C4-2B (cell line): ENCODE data around the gene TNRC18.
"Not testable (repeated sequence)": the region's sequence is repeated elsewhere in the genome, so short reads cannot be mapped to it uniquely, and the experiment has no call there.

Source experiments
- H3K27ac ChIP-seq: fragments of 450-650 bp; 2 replicates; pipeline ENCODE4 v1.5.1; 2017
- CTCF ChIP-seq: fragments of 450-650 bp; conservative IDR thresholded peaks from 2 replicates; pipeline ENCODE4 v1.5.1; 2017; ENCODE audit warnings: mild to moderate bottlenecking
- ZFX ChIP-seq: fragments of 450-650 bp; IDR thresholded peaks from 2 replicates; pipeline ENCODE4 v1.6.1; 2017

Gene TNRC18

GRCh38 chr7:5287802-5288201 lies 135.8 kb downstream of the TNRC18 start:
- TF ChIP-seq ZFX (no peak), CTCF (no peak)
- H3K27ac ChIP-seq: no peak overlapping the region

GRCh38 chr7:5287373-5287772 lies 136.3 kb downstream of the TNRC18 start:
- H3K27ac ChIP-seq: not testable (repeated sequence)

GRCh38 chr7:5286933-5287332 lies 136.7 kb downstream of the TNRC18 start:
- TF ChIP-seq ZFX (no peak), CTCF (no peak)
- H3K27ac ChIP-seq: no peak overlapping the region

- no peak overlapping the region for H3K27ac ChIP-seq
- TF ChIP-seq CTCF: no peak
- TF ChIP-seq ZFX: no peak
Observed at GRCh38 chr7:5284304-5285281, 139.0 kb downstream of the TNRC18 start.

DNA sequence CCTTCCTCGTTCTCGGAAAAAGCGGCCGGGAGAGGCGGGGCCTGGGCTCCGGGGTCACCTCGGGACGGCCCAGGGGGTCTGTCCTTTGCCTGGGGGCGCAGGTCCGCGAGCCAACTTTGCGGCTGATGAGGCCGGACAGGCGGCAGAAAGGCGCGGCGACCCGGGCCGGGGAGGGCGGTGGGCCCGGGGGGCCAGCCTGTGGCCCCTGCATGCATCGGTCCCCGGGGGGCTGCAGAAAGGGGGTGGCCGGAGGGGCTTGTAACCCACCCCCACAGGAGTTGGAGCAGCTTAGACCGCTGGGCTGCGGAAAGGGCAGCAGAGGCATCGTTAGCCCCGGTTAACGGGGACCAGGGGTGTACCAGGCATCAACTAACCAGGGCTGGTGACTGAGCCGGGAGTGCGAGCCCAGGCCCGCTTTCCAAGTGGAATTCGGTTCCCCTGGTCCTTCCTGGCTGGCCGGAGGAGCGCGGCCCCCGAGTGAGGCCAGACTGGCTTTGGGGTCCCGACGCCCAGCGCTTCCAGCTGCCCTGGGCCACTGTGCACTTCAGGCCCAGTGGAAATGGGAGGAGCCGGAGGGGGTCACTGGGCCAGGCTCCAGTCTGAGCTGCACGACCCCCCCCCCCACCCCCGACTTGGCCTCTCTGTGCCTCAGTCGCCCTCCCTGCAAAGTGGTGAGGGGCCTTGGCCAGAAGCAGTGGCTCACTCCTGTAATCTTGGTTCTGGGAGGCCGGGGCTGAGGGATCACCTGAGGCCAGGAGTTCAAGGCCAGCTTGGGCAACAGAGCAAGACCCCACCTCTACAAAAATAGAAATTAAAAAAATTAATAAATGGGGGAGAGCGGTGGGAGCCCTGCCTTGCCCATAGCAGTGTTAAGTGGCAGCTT lies 140.0 kb downstream of the TNRC18 start:
- H3K27ac ChIP-seq: no peak overlapping the region
- no peak for TF ChIP-seq ZFX

DNA sequence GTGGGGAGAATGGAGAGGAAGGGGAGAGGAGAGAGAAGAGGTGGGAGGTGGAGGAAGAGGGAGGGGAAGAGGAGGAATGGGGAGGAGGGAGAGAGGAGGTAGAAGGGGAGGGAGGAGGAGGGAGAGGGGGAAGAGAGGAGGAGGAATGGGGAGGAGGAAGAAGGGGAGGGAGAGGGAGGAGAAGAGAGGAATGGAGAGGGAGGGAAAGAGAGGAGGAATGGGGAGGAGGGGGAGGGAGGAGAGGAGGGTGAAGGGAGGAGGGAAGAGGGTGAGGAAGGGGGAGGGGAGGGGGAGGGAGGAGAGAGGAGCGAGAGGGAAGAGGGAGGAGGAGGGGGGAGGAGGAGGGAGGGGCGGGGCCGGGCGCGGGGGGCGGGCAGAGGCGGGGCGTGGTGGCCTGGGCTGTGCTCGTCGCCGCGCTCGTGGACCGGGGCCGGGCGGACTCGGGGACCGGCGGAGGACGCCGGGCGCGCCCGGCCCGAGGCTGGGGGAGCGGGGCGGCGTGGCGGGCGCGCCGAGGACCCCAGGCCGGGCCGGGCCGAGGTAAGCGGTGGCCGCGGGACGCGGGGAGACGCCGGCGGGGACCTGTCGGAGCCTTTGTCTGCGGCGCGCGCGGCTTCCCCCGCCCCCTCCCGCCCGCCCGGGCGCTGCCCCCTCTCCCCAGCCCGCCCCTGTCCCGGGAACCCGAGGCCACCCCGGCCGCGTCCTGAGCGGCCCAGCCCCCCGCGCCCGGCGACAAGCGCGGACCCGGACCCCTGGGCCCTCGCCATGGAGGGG lies 140.9 kb downstream of the TNRC18 start, which contains the start of gene SLC29A4:
Gene SLC29A4 (plus strand): TSS at position 401 of the 774 bp plus-strand sequence. CDS start 4,874 bp downstream, outside the sequence.
- TF ChIP-seq CTCF (no peak), ZFX (no peak)
- H3K27ac ChIP-seq: no peak within 1 kb of the TSS

DNA sequence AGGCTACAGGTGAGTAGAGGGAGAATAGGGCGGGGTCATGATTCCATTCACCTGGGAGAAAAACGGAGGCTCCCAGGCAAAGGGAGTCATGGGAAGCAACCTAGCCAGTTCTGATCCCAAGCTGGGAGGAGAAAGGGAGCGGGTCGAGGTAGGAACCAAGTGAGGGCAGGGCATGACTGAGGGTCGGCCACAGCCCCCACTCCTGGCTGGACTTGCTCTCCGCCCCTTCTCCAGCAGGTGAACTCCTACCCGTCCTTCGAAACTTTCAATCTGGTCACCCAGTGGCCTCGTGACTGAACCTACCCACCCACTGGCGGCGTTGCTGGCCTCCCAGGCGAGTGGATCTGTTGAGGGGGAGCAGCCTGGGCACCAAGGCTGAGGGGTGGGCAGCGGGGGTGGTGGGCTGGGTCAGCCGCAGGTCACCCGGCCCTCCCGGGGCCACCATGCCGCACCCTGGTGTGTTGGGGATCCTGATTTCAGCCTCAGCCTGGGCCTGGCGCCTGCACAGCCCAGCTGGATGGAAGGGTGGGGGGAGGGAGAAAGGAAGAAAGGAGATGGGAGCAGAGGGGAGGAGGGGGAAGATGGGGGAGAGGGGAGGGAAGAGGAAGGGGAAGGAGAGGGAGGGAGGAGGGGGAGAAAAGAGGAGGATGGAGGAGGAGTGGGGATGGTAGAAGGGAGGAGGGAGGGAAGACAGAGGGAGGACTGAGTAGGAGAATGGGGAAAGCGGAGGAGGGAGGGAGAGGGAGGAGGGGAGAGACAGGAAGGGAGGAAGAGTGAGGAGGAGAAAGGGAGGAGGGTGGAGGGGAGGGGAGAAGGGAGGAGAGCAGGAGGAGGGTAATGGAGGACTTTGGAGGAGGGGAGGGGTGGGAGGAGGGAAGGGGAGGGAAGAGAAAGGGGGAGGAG lies 141.8 kb downstream of the TNRC18 start:
- H3K27ac ChIP-seq: not testable (repeated sequence)

GRCh38 chr7:5279734-5280133 lies 143.9 kb downstream of the TNRC18 start:
- no peak for TF ChIP-seq CTCF
- no peak for TF ChIP-seq ZFX
- no peak overlapping the region for H3K27ac ChIP-seq
